Right lobe of liver (tissue), 4 donors: Measurements from ENCODE around the gene BANK1.

ENCODE experiments used
- CTCF ChIP-seq, 4 donors: fragments of 200-600 bp in 3 of 4; fragments of 450-650 bp in 1 of 4; IDR thresholded peaks; one replicate each; pipeline versions ENCODE4 v1.5.1 to v1.8.0; 2016 to 2022; ENCODE audit warnings: antibody characterized with exemption in 4 of 4, mild to moderate bottlenecking in 2 of 4
- POLR2A ChIP-seq: fragments of 450-650 bp; IDR thresholded peaks from one replicate; pipeline ENCODE4 v1.6.1; 2017; ENCODE audit warnings: antibody characterized with exemption, mild to moderate bottlenecking
- donor health status: DM: no; HTN: no; CAD: no.
- donor health status: DM: no; HTN: no; CAD: no.
- donor health status: DM: no; HTN: yes; CAD: no.

- no peak for TF ChIP-seq POLR2A
- TF ChIP-seq CTCF (IDR thresholded peaks at IDR 0.05): no peak
Observed at GRCh38 chr4:102114118-102114630, 323.6 kb downstream of the BANK1 start.
